KOPT-K1 (cell line): ENCODE measurements around the gene ZDHHC24.
"Not testable (repeated sequence)": the region's sequence is repeated elsewhere in the genome, so short reads cannot be mapped to it uniquely, and the experiment has no call there.

Experiments
- H3K27ac ChIP-seq: fragments of 200-600 bp; sonication (generic); 2 replicates; pipeline ENCODE4 v1.5.1; 2016; ENCODE audit warnings: antibody characterized with exemption, mild to moderate bottlenecking, low read depth, low read length; ENCODE audit not compliant: poor library complexity, severe bottlenecking
- H3K36me3 ChIP-seq: fragments of 200-600 bp; sonication (generic); 2 replicates; pipeline ENCODE4 v1.5.1; 2017; ENCODE audit warnings: antibody characterized with exemption, mild to moderate bottlenecking, low read length, moderate library complexity; ENCODE audit not compliant: insufficient read depth
- H3K9me3 ChIP-seq: fragments of 200-600 bp; sonication (generic); 2 replicates; pipeline ENCODE4 v1.5.1; 2017; ENCODE audit warnings: antibody characterized with exemption, low read length, mild to moderate bottlenecking; ENCODE audit not compliant: insufficient read depth, poor library complexity, severe bottlenecking

The ZDHHC24 gene

DNA sequence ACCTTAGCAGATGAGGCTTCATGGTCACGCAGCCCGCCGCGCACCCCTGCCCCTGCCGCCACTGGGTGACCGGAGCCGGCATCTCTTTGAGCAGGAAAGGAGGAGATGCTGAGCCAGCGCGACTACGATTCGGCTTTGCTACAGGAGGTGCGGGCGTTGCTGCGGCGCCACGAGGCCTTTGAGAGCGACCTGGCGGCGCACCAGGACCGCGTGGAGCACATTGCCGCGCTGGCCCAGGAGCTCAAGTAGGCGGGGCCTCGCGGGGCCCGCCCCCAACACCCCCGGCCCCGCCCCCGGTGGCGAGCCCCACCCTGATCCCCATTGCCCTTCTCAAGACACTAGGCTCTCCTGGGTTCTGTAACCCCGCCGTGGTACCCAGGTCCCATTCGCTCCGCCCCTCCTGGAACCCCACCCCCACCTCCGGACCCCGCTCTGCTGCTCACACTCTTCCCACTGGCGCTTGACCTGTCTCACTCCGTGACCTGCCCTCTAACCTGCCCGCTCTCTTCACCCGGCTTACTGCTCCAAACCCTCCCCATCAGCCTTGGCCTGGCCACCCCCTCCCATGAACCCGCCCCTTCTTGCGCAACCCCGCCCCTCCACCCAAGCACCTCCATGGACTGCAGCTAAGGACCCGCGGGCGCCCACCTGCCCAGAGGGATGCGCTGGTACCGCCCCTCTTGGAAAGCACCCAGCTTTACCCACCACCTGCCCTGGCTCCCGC lies 13.5 kb upstream of the ZDHHC24 start:
- Histone ChIP-seq H3K27ac (no peak overlapping the region), H3K9me3 (no peaks in the 10 kb centered on the region), H3K36me3 (no peaks in the 10 kb centered on the region)

DNA sequence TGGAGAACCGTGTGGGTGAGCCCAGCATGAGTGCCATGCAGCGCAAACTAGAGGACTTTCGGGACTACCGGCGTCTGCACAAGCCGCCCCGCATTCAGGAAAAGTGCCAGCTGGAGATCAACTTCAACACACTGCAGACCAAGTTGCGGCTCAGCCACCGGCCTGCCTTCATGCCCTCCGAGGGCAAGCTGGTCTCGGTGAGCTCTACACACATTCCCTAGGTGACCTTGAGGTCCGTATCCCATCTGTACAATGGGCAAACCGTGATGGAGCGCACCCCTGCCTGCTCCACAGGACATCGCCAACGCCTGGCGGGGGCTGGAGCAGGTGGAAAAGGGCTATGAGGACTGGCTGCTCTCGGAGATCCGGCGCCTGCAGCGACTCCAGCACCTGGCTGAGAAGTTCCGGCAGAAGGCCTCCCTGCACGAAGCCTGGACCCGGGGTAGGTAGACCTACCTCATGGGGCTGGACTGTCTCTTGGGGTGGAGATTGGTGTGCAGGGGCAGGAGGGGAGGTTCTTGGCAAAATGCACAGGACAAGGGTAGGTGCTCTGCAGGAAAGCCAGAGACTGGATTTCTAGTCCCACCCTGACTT lies 12.0 kb upstream of the ZDHHC24 start:
- Histone ChIP-seq H3K27ac (no peak overlapping the region), H3K36me3 (no peaks in the 10 kb centered on the region)

DNA sequence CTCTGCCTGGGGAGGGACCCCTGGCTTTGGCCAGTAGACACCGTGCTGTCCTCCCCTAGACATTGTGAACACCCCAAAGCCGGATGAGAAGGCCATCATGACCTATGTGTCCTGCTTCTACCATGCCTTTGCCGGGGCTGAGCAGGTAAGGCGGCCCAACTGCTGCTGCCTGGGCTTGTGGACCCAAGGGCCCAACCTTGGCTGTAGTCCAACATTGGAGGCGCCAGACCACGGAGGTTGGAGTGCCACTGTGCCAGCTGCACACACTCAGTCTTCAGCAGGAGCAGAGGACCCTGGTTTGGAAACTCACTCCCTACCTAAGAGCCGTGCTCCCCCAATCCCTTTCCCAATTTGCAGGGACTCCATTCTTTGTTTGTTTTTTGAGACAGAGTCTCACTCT lies 10.2 kb upstream of the ZDHHC24 start:
- Histone ChIP-seq H3K27ac (no peak overlapping the region), H3K36me3 (no peaks in the 10 kb centered on the region), H3K9me3 (no peaks in the 10 kb centered on the region)

More for the DNA sequence above, 12.0 kb upstream of the ZDHHC24 start:
- H3K9me3 ChIP-seq = no peaks in the 10 kb centered on the region

DNA sequence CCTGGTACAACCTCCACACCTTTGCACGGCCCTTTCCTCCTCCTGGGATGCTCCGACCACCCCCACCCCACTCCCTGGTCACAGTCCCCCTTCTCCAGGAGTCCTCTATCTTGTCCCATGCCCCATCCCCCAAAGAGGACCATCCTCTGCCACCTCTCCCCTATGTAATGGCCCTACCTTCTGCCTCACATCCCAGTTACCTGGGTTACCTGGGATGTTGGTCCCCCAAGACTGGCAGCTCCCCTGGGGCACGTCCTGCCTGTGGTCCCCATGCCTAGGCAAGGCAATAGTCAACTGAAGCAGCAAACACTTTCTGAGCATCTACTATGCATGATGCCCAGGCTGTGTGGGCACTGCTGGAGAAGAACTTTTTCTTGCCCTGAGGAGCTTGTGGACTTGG lies 9.6 kb upstream of the ZDHHC24 start:
- H3K9me3 ChIP-seq = no peaks in the 10 kb centered on the region
- H3K36me3 ChIP-seq = no peaks in the 10 kb centered on the region
- no peak overlapping the region for H3K27ac ChIP-seq

DNA sequence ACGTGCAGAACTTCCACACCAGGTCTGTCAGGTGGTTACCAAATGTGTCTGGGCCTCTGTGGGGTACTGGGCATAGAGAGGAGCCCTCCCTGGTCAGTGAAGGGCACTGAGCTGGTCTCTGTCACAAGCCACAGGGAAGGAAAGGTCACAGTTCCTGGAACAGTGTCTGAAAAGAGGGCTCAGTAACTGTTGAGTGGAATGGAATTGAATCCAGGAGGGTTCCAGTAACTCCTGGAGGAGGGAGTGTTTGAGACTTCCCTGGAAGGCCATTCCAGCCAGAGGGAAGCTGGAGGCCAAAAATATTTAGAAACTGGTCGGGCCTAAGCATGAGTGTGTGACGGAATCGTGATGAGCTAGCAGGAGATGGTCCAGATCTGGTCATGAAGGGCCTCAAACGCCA lies 8.8 kb upstream of the ZDHHC24 start:
- no peaks in the 10 kb centered on the region for H3K36me3 ChIP-seq
- H3K9me3 ChIP-seq = no peaks in the 10 kb centered on the region
- H3K27ac ChIP-seq = no peak overlapping the region

DNA sequence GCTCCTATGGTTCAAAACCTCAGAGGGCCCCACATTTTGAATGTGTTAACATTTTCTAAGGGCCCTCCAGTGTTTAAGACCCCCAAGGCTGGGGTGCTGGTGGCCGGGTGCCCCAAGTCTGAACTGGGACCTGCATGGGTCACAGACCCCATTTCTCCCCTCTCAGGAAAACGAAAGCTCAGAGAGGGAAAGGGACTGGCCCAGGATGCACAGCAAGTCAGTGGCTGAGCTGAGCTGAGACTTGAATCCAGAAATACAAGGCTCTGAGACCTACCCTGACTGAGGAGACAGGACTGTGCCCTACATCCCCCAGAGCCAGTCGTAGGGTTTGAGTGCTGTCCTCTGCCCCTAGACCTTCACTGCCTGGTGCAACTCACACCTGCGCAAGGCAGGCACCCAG lies 5.0 kb upstream of the ZDHHC24 start:
- H3K9me3 ChIP-seq = no peaks in the 10 kb centered on the region
- no peak overlapping the region for H3K27ac ChIP-seq

DNA sequence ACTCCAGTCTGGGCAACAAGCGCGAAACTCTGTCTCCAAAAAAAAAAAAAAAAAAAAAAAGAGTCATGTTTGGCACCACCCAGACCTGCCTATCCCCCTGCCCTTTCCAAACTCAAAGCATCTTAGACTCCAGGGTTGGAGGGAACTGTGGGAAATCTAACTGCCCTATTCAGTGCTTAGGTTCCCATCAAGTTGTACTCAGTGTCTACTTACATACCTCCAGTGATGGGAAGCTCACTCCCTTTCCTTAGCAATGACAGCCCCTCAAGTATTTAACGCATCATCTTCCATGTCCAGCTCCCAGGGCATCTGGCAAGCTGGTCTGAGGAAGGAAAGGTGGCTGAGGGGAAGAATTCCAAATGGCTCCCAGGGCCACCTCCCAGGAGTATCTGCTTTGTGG lies 3.8 kb upstream of the ZDHHC24 start:
- no peaks in the 10 kb centered on the region for H3K36me3 ChIP-seq
- H3K9me3 ChIP-seq = no peaks in the 10 kb centered on the region
- H3K27ac ChIP-seq = no peak overlapping the region

More for the DNA sequence above, 5.0 kb upstream of the ZDHHC24 start:
- no peaks in the 10 kb centered on the region for H3K36me3 ChIP-seq

DNA sequence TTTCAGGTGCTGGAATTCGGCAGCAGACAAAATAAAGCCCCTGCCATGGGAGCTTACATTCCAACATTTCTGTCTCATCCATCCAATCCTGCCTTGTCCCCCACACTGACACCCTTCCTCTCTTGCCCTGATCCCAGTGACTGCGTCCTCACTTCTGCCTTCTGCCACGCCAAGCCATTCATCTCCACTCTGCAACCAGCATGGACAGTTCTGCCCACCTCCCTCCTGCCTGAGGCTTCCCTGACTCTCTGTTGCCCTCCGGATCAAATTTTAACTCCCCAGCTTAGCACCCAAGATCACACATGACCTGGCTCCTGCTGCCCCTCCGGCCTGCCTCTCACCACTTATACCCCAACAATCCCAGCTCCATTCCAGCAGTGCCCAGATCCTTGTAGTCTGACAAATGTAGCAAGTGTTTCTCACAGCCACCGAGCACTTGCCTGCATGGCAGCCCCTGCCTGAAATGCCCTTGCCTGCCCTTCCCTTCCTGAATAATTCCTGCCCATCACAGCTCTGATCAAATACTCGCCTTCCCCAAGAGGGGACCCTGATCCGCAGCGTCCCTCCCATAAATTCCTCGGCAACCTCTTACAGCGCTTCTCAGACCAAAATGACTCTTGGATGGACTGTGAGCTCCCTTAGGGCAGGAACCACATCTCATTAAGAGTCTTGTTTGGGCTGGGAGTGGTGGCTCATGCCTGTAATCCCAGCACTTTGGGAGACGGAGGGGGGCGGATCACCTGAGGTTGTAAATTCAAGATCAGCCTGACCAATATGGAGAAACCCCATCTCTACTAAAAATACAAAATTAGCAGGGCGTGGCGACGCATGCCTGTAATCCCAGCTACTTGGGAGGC lies 3.2 kb upstream of the ZDHHC24 start:
- no peaks in the 10 kb centered on the region for H3K9me3 ChIP-seq
- no peaks in the 10 kb centered on the region for H3K36me3 ChIP-seq
- H3K27ac ChIP-seq = no peak overlapping the region

DNA sequence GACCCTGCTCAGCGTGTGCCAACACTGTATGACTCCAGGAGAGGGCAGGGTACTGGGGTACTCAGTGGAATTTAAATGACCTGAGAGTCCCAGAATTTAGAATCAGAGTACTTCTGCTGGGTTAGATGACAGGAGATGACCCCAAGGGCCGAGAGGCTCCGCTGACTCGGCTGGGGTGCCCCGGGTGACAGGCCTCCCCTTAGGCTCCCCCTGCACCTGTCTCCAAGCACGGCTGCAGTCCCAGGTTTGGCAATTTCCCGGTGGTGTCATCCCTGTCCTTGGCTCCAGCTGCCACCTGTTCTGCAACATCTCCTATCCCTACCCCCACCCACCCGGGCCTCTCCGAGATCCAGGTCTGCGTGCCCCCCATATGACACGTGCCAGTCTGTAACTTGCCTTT lies 2.2 kb upstream of the ZDHHC24 start:
- Histone ChIP-seq H3K36me3 (0 out of 2 replicates have a peak, but pooled peaks cover 2% of the 10 kb centered on the region), H3K27ac (no peak overlapping the region), H3K9me3 (no peaks in the 10 kb centered on the region)

DNA sequence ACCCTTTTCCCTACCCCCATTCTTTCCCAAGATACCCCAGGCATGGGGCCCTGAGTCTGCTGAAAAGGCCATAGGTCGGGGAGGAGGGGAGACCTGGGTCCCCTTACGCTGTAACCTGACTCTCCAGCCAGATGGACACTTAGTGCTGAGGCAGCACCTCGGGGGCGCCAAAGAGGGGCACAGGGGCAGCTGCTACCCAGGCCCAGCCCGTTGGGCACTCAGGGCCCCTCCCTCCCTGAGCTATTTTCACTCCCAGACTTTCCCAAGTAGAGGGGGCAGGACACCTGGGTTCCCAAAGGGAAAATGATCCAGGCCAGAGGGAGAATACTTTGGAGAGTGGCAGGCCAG lies 1.8 kb upstream of the ZDHHC24 start:
- Histone ChIP-seq H3K27ac (no peak overlapping the region), H3K9me3 (no peaks in the 10 kb centered on the region)

DNA sequence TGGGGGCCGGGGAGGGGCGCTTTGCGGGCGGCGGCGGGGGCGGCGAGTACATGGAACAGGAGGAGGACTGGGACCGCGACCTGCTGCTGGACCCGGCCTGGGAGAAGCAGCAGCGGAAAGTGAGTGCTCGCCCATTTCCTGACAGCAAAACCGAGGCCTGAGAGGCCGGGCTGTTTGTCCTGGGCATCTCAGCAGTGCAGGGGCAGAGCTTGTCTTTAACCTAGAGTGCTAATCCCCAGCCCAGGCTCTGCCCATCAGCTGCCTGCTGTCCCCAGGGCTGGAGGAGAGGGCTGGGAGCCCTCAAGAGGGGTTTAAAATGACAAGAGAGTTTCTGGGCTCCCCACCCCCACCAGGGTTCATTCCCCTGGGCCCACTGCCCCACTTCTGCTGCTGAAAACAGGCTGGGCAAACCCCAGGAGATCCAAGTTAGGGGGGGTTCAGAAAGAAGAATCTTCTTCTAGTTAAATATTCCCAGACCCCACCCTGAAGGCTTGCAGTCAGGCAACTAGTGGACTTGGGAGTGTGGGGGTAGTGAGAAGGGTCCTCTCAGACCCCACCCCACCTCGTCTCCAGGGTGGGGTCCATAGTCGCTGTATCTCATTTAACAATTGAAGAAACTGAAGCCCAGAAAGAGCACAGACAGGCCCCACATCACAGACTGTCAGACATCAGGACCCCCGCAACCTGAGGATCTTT lies 1.3 kb upstream of the ZDHHC24 start:
- Histone ChIP-seq H3K9me3 (no peaks in the 10 kb centered on the region), H3K27ac (no peak overlapping the region), H3K36me3 (peaks cover 11% of the 10 kb centered on the region; the same call in 1 of the 2 replicates)

More for the DNA sequence above, 1.8 kb upstream of the ZDHHC24 start:
- 0 out of 2 replicates have a peak, but pooled peaks cover 6% of the 10 kb centered on the region for H3K36me3 ChIP-seq

DNA sequence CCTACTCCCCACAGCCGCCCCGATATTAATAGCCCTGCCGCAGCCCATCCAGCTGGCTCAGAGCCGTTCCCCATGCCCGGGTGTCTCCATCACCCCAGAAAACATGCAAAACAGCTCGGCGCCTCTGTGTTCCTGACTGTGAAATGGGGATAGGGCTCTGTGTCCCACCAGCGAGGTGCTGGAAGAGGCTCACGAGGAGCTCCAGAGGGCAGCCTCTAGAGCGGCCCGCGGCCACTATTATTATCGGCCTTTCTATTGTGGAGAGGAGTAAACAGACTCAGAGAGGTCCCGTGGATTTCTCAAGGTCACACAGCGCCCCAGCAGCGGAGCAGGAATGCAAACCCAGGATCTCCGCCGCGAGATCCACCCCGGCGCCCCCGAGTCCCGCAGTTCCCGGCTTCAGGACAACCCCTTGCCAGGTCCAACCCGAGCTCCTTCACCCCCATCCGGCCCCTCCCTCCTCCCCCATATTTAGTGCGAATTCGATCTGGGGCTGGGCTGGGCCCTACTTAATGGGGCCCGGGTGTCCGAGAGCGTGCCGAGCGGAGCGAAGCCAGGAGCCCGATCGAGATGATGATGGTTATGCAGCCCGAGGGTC lies 619 bp upstream of the ZDHHC24 start, which contains the start of gene ACTN3:
TSS of gene ACTN3 (plus strand) at position 536 of the 598 bp plus-strand sequence. CDS start at position 571, 35 bp downstream.
- Histone ChIP-seq H3K27ac (peak within 1 kb of the TSS; percentile 75), H3K9me3 (no peaks in the 10 kb centered on the region), H3K36me3 (peaks cover 17% of the 10 kb centered on the region; the same call in 1 of the 2 replicates)

DNA sequence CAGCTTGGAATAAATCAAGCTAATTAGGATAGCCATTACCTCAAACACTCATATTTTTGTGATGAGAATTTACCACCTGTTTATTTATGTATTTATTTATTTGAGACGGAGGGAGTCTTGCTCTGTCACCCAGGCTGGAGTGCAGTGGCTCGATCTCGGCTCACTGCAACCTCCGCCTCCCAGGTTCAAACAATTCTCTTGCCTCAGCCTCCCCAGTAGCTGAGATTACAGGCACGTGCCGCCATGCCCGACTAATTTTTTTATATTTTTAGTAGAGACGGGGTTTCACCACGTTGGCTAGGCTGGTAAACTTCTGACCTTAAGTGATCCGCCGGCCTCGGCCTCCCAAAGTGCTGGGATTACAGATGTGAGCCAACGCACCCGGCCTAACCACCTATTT lies 896 bp downstream of the ZDHHC24 start:
- Histone ChIP-seq H3K27ac (peak overlapping the region; percentile 75), H3K36me3 (peaks cover 26% of the 10 kb centered on the region; the same call in 1 of the 2 replicates)
- H3K9me3 ChIP-seq = not testable (repeated sequence)

DNA sequence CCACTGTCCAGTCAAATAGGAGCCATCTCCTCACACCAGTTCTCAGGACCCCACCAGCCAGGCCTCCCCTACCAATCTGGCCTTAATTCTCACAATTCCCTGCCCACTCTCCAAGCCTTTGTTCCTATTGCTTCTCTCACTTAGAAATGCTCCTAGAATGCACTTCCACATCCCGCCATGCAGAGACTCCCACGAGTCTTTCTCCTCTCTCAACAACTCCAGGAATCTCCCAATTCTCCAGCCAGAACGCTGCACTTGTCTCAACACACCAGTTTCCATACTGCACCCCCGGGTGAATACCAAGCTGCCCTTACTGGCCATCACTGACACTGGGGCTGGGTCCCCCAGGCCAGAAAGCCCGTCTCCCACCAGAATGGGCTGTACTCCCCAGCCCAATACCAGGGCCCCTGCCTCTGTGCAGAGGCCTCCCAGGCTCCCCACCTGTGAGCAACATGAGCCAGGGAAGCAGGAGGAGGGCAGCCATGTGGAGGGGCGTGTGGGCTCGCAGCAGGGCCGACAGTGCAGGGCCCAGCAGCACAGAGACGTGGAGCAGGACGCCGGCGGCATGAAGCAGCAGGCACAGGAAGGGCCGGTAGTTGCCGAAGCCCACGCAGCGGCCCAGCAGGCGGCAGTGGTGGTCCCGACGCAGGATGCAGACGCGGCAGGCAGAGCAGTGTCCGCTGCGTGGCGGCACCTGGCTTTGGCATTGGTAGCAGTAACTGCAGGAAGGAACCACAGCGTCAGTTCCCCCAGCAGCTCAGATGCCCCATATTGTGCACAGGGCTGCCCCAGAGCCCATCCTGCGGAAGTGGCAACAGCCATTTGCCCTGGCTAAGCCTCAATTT lies 2.4 kb downstream of the ZDHHC24 start:
- peaks cover 40% of the 10 kb centered on the region for H3K36me3 ChIP-seq
- no peaks in the 10 kb centered on the region for H3K9me3 ChIP-seq
- peak overlapping the region; percentile 75 for H3K27ac ChIP-seq
